Trophoblast cell (in vitro differentiated cells and primary cell): ENCODE measurements around the gene SPIRE1.

Experiments used
- DNase-seq, 2 donors: peaks; one replicate each; pipeline ENCODE4 v3.0.0-alpha.2; 2016
- H2AFZ ChIP-seq: 2 replicates; pipeline ENCODE4 v1.6.1; 2013; ENCODE audit warnings: low read length, moderate library complexity, mild to moderate bottlenecking; ENCODE audit not compliant: insufficient read depth, poor library complexity
- H2AK5ac ChIP-seq: 2 replicates; pipeline ENCODE4 v1.6.1; 2013; ENCODE audit warnings: mild to moderate bottlenecking, low read length
- H2BK120ac ChIP-seq: 2 replicates; pipeline ENCODE4 v1.6.1; 2013; ENCODE audit warnings: low read length, mild to moderate bottlenecking, moderate library complexity; ENCODE audit not compliant: insufficient read depth, poor library complexity
- H2BK12ac ChIP-seq: 2 replicates; pipeline ENCODE4 v1.6.1; 2013; ENCODE audit warnings: mild to moderate bottlenecking, low read length, moderate library complexity
- H2BK5ac ChIP-seq: 2 replicates; pipeline ENCODE4 v1.6.1; 2013; ENCODE audit warnings: low read length, low read depth, moderate library complexity, mild to moderate bottlenecking; ENCODE audit not compliant: poor library complexity
- H3K14ac ChIP-seq: 2 replicates; pipeline ENCODE4 v1.6.1; 2013; ENCODE audit warnings: mild to moderate bottlenecking, low read length
- H3K18ac ChIP-seq: 2 replicates; pipeline ENCODE4 v1.6.1; 2013; ENCODE audit warnings: mild to moderate bottlenecking, low read length
- H3K23ac ChIP-seq: 2 replicates; pipeline ENCODE4 v1.6.1; 2013; ENCODE audit warnings: low read length
- H3K27ac ChIP-seq: 2 replicates; pipeline ENCODE4 v1.5.1; 2013; ENCODE audit warnings: low read depth, mild to moderate bottlenecking, inconsistent platforms, low read length, moderate library complexity
- H3K27me3 ChIP-seq: 2 replicates; pipeline ENCODE4 v1.6.1; 2013; ENCODE audit warnings: inconsistent platforms, mild to moderate bottlenecking, low read length, moderate library complexity; ENCODE audit not compliant: insufficient read depth
- H3K36me3 ChIP-seq, 2 experiments: 1 replicate in 1 of 2; 2 replicates in 1 of 2; pipeline ENCODE4 v1.6.1; 2013; ENCODE audit warnings: low read length in 2 of 2, mild to moderate bottlenecking in 2 of 2, moderate library complexity in 1 of 2; ENCODE audit not compliant: insufficient read depth in 2 of 2, control insufficient read depth in 1 of 2
- H3K4ac ChIP-seq: 2 replicates; pipeline ENCODE4 v1.6.1; 2013; ENCODE audit warnings: low read depth, mild to moderate bottlenecking, low read length, moderate library complexity
- H3K4me1 ChIP-seq, 2 experiments: 1 replicate in 1 of 2; 2 replicates in 1 of 2; pipeline ENCODE4 v1.6.1; 2013; ENCODE audit warnings: low read length in 2 of 2, mild to moderate bottlenecking in 2 of 2, moderate library complexity in 1 of 2; ENCODE audit not compliant: insufficient read depth in 2 of 2, control insufficient read depth in 1 of 2
- H3K4me2 ChIP-seq: 2 replicates; pipeline ENCODE4 v1.6.1; 2013; ENCODE audit warnings: inconsistent platforms, mild to moderate bottlenecking, low read length, moderate library complexity
- H3K4me3 ChIP-seq: 2 replicates; pipeline ENCODE4 v1.5.1; 2013; ENCODE audit warnings: mild to moderate bottlenecking, low read depth, low read length, inconsistent platforms
- H3K79me1 ChIP-seq: one replicate; pipeline ENCODE4 v1.6.1; 2013; ENCODE audit warnings: low read length
- H3K79me2 ChIP-seq: 2 replicates; pipeline ENCODE4 v1.6.1; 2013; ENCODE audit warnings: low read length, mild to moderate bottlenecking; ENCODE audit not compliant: control insufficient read depth, insufficient read depth, poor library complexity
- H3K9ac ChIP-seq: 2 replicates; pipeline ENCODE4 v1.6.1; 2013; ENCODE audit warnings: mild to moderate bottlenecking, low read length
- H3K9me3 ChIP-seq: 2 replicates; pipeline ENCODE4 v1.6.1; 2013; ENCODE audit warnings: low read depth, mild to moderate bottlenecking, control low read depth, inconsistent platforms, low read length; ENCODE audit not compliant: insufficient read depth
- H4K12ac ChIP-seq: 2 replicates; pipeline ENCODE4 v1.6.1; 2013; ENCODE audit warnings: low read depth, mild to moderate bottlenecking, low read length, moderate library complexity
- H4K8ac ChIP-seq: 2 replicates; pipeline ENCODE4 v1.6.1; 2013; ENCODE audit warnings: low read depth, mild to moderate bottlenecking, low read length, moderate library complexity
- H4K91ac ChIP-seq: one replicate; pipeline ENCODE4 v1.6.1; 2013; ENCODE audit warnings: low read depth, mild to moderate bottlenecking, low read length, moderate library complexity
- WGBS: extraction: QIAGEN DNeasy Blood & Tissue Kit; methylation state at CpG from one replicate; pipeline ENCODE4 v1.1.7; 2013; ENCODE audit warnings: missing lambda C conversion rate; ENCODE audit not compliant: insufficient read length, insufficient coverage; ENCODE audit errors: extremely low coverage; 5-methylcytosine and 5-hydroxymethylcytosine counted together

Gene SPIRE1

DNA sequence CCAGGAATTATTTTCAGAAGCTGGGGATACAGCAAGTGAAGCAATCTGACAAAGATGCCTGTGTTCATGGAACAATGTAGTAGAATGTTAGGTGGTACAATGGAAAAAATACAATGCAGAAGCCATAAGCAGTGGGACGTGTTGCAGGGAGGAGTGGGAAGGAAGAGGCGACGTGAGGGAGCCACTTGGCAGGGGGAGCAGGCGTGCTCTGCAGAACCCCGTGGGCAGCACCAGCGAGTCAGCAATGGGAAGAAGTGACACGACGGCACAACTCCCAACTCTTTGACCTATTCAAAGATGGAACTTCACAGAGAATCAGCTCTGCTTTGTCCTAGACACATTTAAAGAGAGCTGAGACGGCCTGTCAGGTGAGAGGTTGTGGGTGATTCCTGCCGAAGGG, 219.7 kb downstream of the SPIRE1 start:
- H4K8ac ChIP-seq: no peak overlapping the region
- H2AK5ac ChIP-seq: no peak overlapping the region
- H3K79me2 ChIP-seq: no peaks in the 10 kb centered on the region
- H3K14ac ChIP-seq: no peak overlapping the region
- H3K18ac ChIP-seq: no peak overlapping the region
- no peak for DNase-seq
- no peak overlapping the region for H2BK5ac ChIP-seq
- peaks cover 2% of the 10 kb centered on the region for H3K9me3 ChIP-seq
- H3K4ac ChIP-seq: no peak overlapping the region
- H3K4me2 ChIP-seq: no peak overlapping the region
- no CpG with 5 or more reads among the region's 10 CpGs for WGBS
- peaks cover 0 to 4% of the 10 kb centered on the region in 2 experiments for H3K4me1 ChIP-seq
- H4K91ac ChIP-seq: no peak overlapping the region
- no peaks in the 10 kb centered on the region for H3K36me3 ChIP-seq
- H2BK120ac ChIP-seq: no peak overlapping the region
- H3K9ac ChIP-seq: no peak overlapping the region
- H3K27ac ChIP-seq: no peak overlapping the region
- no peak overlapping the region for H2BK12ac ChIP-seq
- H3K23ac ChIP-seq: no peak overlapping the region
- H2AFZ ChIP-seq: no peak overlapping the region
- no peaks in the 10 kb centered on the region for H3K27me3 ChIP-seq
- H3K79me1 ChIP-seq: no peaks in the 10 kb centered on the region
- no peak overlapping the region for H3K4me3 ChIP-seq
- H4K12ac ChIP-seq: no peak overlapping the region

DNA sequence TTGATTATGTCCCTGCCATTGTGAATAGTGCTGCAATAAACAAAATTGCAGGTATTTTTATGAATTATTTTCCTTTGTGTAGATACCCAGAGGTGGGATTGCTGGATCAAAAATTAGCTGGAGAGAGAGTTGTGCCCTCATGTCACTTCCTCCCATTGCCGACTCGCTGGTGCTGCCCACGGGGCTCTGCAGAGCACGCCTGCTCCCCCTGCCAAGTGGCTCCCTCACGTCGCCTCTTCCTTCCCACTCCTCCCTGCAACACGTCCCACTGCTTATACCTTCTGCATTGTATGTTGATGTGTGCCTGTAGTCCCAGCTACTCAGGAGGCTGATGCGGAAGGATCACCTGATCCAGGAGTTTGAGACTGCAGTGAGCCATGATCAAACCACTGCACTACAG, 222.0 kb downstream of the SPIRE1 start:
- H3K4me3 ChIP-seq: no peak overlapping the region
- H3K23ac ChIP-seq: no peak overlapping the region
- H2BK12ac ChIP-seq: no peak overlapping the region
- H3K27ac ChIP-seq: no peak overlapping the region
- H3K9ac ChIP-seq: no peak overlapping the region
- no peak for DNase-seq
- no peak overlapping the region for H2BK120ac ChIP-seq
- no peak overlapping the region for H4K91ac ChIP-seq
- no peaks in the 10 kb centered on the region for H3K4me1 ChIP-seq
- WGBS: no CpG with 5 or more reads among the region's 8 CpGs
- peaks cover 5% of the 10 kb centered on the region for H3K9me3 ChIP-seq
- no peaks in the 10 kb centered on the region for H3K27me3 ChIP-seq
- H3K79me2 ChIP-seq: no peaks in the 10 kb centered on the region
- peaks cover 0 to 3% of the 10 kb centered on the region in 2 experiments for H3K36me3 ChIP-seq
- H2AK5ac ChIP-seq: no peak overlapping the region
- no peak overlapping the region for H2AFZ ChIP-seq
- no peaks in the 10 kb centered on the region for H3K79me1 ChIP-seq
- H2BK5ac ChIP-seq: no peak overlapping the region
- no peak overlapping the region for H4K8ac ChIP-seq
- H3K14ac ChIP-seq: no peak overlapping the region
- H3K18ac ChIP-seq: no peak overlapping the region
- H3K4ac ChIP-seq: no peak overlapping the region
- H4K12ac ChIP-seq: no peak overlapping the region
- H3K4me2 ChIP-seq: no peak overlapping the region

DNA sequence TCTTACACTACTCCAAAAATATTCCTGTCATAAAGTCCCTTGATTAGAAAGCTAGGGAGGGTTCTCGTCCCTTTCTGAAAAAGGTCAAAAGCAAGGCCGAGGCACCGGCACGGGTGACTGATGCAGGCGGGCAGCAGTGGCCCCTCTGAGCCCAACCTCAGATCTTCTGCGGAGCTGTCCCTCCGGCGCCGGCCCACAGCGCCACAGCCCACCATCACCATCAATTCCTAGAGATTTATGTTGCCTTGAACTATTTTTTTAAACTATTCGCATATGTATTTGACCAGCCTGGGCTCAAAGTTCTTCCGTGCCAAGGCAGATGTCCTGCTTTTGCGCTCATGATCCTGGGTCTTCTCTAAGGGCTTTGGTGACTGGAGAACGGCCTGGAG, 223.4 kb downstream of the SPIRE1 start:
- Histone ChIP-seq H3K4ac (no peak overlapping the region), H3K27ac (no peak overlapping the region), H3K27me3 (no peaks in the 10 kb centered on the region), H3K4me1 (no peaks in the 10 kb centered on the region), H2AFZ (no peak overlapping the region), H3K4me2 (no peak overlapping the region), H3K14ac (no peak overlapping the region), H3K9ac (no peak overlapping the region), H2BK120ac (no peak overlapping the region), H4K91ac (no peak overlapping the region), H2BK12ac (no peak overlapping the region), H3K4me3 (no peak overlapping the region), H3K36me3 (peaks cover 0 to 3% of the 10 kb centered on the region in 2 experiments), H2AK5ac (no peak overlapping the region), H4K12ac (no peak overlapping the region), H3K18ac (no peak overlapping the region), H3K9me3 (peaks cover 12% of the 10 kb centered on the region), H3K23ac (no peak overlapping the region), H3K79me1 (no peaks in the 10 kb centered on the region), H4K8ac (no peak overlapping the region), H2BK5ac (no peak overlapping the region), H3K79me2 (no peaks in the 10 kb centered on the region)
- DNase-seq: no peak
- WGBS: no CpG with 5 or more reads among the region's 14 CpGs

DNA sequence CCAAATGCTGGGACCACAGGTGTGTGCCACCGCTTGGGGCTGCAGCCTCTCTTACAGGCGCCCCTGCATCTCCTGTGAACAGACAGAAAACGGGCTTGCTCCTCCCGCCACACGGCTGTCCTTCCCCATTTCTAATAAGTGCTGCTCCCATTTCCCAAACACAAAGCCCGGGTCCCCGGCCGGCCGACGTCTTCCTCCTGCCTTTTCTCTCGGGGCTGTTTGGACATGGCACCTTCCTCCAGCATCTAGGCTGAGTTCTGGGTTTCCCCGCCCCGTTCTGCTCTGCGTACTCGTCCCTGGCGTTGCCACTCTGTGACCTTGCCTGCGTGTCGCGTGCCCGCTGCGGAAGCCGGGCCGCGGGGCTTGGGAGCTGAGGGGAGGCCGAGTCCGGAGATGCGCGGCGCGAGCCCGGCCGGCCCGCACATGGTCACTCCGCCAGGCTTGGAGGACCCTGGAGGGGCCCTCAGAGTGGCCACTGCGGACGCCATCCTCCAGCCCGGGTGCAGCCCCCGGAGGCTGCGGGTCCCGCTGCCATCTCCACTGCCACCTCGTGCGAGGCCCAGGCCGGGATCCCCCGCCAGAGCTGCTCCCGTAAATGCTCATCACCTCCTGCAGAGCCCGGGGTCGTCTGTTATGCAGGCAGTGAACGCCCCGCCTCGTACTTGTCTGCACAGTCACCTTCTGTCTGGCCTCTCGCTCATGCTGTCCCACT, 223.9 kb downstream of the SPIRE1 start:
- WGBS: no CpG with 5 or more reads among the region's 51 CpGs
- Histone ChIP-seq H2AFZ (no peak overlapping the region), H3K23ac (no peak overlapping the region), H4K12ac (no peak overlapping the region), H2AK5ac (no peak overlapping the region), H4K8ac (no peak overlapping the region), H4K91ac (no peak overlapping the region), H3K4ac (no peak overlapping the region), H3K27me3 (no peaks in the 10 kb centered on the region), H3K4me3 (no peak overlapping the region), H3K14ac (no peak overlapping the region), H3K4me2 (no peak overlapping the region), H3K27ac (no peak overlapping the region), H3K79me2 (no peaks in the 10 kb centered on the region), H3K4me1 (no peaks in the 10 kb centered on the region), H2BK5ac (no peak overlapping the region), H3K9ac (no peak overlapping the region), H2BK120ac (no peak overlapping the region), H3K79me1 (no peaks in the 10 kb centered on the region), H3K18ac (no peak overlapping the region), H2BK12ac (no peak overlapping the region), H3K36me3 (peaks cover 0 to 3% of the 10 kb centered on the region in 2 experiments), H3K9me3 (peaks cover 12% of the 10 kb centered on the region)
- no peak for DNase-seq
